ENCODE data around the gene KDM4C. TPM values are rescaled to one million over a fixed set of nuclear protein-coding genes. Genes with fewer than 3 reads are reported as not detected.

KDM4C gene
- polyA plus RNA-seq, 2 of the 4 experiments (the other 2 are of a cell fraction): 9.6 to 15.6 TPM

DNA sequence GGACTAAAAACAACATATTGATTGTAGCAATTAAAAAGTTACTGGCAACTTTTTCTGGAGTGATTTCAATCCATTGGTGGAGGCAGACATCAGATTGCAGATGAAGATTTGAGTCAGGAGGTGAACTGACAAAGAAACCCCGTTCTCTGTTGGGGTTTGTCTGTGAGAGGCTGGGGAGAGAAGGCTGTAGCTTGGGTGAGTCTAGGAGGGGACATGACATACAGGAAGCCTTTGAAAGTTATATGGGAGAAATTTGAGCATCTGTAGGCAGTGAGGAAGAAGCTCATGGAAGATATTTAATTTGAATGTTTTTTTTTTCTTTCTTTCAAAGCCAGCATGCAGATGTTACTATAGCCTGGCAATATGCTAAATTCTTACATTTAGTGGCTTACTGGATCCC lies 26.0 kb downstream of the KDM4C start:
- FAIRE-seq (no peak), ATAC-seq (no peak), DNase-seq (ENCODE audit: low read depth in 1 of 2, low spot score in 1 of 2) (no peak)
- Histone ChIP-seq H3K27ac (no peak overlapping the region), H3K4me3 (no peak overlapping the region), H3K9me3 (no peaks in the 10 kb centered on the region), H3K4me2 (no peak overlapping the region), H3K4me1 (peaks cover 45% of the 10 kb centered on the region)
- TF ChIP-seq NFE2L2 (conservative IDR thresholded peaks at IDR 0.05; ENCODE audit: low read length): no peak
- TF ChIP-seq, protein P1, sequence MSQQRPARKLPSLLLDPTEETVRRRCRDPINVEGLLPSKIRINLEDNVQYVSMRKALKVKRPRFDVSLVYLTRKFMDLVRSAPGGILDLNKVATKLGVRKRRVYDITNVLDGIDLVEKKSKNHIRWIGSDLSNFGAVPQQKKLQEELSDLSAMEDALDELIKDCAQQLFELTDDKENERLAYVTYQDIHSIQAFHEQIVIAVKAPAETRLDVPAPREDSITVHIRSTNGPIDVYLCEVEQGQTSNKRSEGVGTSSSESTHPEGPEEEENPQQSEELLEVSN (IDR thresholded peaks at IDR 0.05; ENCODE audit: borderline replicate concordance, low read depth): no peak
- WGBS (ENCODE audit: missing lambda C conversion rate): 79% methylated on average over 1 of the region's 1 CpG
- POLR2A ChIA-PET: no interaction called here
- CTCF ChIA-PET: interaction anchor here (0.6 kb wide), 1 partner anchor 13 kb away, joined by 4 read pairs; no protein-coding TSS in a partner anchor

DNA sequence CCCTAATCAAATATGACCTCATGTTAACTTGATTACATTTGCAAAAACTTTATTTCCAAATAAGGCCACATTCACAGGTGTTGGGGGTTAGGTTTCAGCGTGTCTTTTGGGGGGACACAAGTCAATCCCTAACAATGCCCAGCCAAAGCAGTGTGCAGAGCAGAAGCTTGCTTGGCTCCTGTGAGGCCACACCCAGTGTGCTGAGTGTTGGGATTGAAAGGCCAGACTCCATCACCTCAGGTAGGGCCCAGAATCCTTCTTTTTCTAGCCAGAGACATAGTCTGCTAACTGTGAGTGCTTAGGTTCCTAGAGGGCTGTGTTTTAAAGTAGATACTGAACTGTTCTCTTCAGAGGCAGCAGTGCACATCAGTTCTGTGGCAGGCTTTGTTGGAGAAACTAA lies 27.9 kb downstream of the KDM4C start:
- no peak overlapping the region for H3K4me3 ChIP-seq
- DNase-seq (ENCODE audit: low read depth in 1 of 2, low spot score in 1 of 2) (no peak), ATAC-seq (no peak), FAIRE-seq (no peak)
- H3K9me3 ChIP-seq: no peaks in the 10 kb centered on the region
- H3K4me2 ChIP-seq: 0 out of 3 replicates have a peak overlapping the region, but pooled peaks have one; percentile 14
- CTCF ChIA-PET: interaction anchor here (0.8 to 1.5 kb wide), 2 partner anchors 10 to 41 kb away, joined by 3 read pairs; no protein-coding TSS in a partner anchor
- POLR2A ChIA-PET: no interaction called here
- peaks cover 40% of the 10 kb centered on the region for H3K4me1 ChIP-seq
- 64% methylated on average over 1 of the region's 1 CpG for whole genome bisulfite sequencing (ENCODE audit: missing lambda C conversion rate)
- H3K27ac ChIP-seq: peak overlapping the region in 1 of 2 experiments; percentile 5; a peak in 1 of 6 replicates
- no peak for TF ChIP-seq RAD21 (conservative IDR thresholded peaks at IDR 0.05 in 1 of 2, IDR thresholded peaks at IDR 0.05 in 1 of 2)
- no peak for TF ChIP-seq CHD4 (IDR thresholded peaks at IDR 0.05; ENCODE audit: borderline replicate concordance)
- no peak for TF ChIP-seq TFCP2L1 (CRISPR knock-in tag; IDR thresholded peaks at IDR 0.05)
- TF ChIP-seq, protein P2, sequence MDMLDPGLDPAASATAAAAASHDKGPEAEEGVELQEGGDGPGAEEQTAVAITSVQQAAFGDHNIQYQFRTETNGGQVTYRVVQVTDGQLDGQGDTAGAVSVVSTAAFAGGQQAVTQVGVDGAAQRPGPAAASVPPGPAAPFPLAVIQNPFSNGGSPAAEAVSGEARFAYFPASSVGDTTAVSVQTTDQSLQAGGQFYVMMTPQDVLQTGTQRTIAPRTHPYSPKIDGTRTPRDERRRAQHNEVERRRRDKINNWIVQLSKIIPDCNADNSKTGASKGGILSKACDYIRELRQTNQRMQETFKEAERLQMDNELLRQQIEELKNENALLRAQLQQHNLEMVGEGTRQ (IDR thresholded peaks at IDR 0.05): no peak
- TF ChIP-seq, protein P1 (IDR thresholded peaks at IDR 0.05; ENCODE audit: borderline replicate concordance, low read depth): no peak
- TF ChIP-seq RNF2 (IDR thresholded peaks at IDR 0.05; ENCODE audit: borderline replicate concordance, low read depth): no peak
- TF ChIP-seq JUNB (IDR thresholded peaks at IDR 0.05): no peak
- TF ChIP-seq BHLHE40 (IDR thresholded peaks at IDR 0.05; ENCODE audit: low read depth, low read length): no peak
- TF ChIP-seq CEBPB (IDR thresholded peaks at IDR 0.05): no peak
- TF ChIP-seq, protein P3, sequence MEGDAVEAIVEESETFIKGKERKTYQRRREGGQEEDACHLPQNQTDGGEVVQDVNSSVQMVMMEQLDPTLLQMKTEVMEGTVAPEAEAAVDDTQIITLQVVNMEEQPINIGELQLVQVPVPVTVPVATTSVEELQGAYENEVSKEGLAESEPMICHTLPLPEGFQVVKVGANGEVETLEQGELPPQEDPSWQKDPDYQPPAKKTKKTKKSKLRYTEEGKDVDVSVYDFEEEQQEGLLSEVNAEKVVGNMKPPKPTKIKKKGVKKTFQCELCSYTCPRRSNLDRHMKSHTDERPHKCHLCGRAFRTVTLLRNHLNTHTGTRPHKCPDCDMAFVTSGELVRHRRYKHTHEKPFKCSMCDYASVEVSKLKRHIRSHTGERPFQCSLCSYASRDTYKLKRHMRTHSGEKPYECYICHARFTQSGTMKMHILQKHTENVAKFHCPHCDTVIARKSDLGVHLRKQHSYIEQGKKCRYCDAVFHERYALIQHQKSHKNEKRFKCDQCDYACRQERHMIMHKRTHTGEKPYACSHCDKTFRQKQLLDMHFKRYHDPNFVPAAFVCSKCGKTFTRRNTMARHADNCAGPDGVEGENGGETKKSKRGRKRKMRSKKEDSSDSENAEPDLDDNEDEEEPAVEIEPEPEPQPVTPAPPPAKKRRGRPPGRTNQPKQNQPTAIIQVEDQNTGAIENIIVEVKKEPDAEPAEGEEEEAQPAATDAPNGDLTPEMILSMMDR (IDR thresholded peaks at IDR 0.05): no peak
- TF ChIP-seq, protein P4, sequence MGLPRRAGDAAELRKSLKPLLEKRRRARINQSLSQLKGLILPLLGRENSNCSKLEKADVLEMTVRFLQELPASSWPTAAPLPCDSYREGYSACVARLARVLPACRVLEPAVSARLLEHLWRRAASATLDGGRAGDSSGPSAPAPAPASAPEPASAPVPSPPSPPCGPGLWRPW (IDR thresholded peaks at IDR 0.05): no peak
- TF ChIP-seq, protein P5, sequence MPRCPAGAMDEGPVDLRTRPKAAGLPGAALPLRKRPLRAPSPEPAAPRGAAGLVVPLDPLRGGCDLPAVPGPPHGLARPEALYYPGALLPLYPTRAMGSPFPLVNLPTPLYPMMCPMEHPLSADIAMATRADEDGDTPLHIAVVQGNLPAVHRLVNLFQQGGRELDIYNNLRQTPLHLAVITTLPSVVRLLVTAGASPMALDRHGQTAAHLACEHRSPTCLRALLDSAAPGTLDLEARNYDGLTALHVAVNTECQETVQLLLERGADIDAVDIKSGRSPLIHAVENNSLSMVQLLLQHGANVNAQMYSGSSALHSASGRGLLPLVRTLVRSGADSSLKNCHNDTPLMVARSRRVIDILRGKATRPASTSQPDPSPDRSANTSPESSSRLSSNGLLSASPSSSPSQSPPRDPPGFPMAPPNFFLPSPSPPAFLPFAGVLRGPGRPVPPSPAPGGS (IDR thresholded peaks at IDR 0.05): no peak
- no peak for TF ChIP-seq HOXB5 (CRISPR knock-in tag; IDR thresholded peaks at IDR 0.05)
- TF ChIP-seq POLR2AphosphoS2 (conservative IDR thresholded peaks at IDR 0.05; ENCODE audit: low read length): no peak
- TF ChIP-seq KDM5A (IDR thresholded peaks at IDR 0.05): no peak

DNA sequence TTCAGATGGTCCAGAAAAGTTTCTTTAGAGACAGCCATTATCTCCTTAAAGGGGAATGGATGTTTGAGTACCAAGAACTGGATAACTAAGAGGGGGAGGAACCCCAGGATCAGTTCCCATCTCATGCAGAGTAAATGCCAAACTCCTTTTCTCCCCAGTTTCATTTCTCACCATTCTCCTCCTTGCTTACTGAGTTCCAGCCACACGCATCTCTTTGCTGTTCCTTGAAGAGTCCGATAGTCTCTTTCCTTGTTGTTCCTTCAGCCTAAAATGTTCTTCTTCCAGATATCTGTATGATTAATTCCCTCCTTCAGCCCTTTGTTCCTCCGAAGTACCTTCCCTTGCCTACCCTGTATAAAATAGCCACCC lies 30.0 kb downstream of the KDM4C start:
- FAIRE-seq (no peak), DNase-seq (ENCODE audit: low read depth in 1 of 2, low spot score in 1 of 2) (peak in 1 of 2 experiments; percentile 35), ATAC-seq (peak; percentile 40 to 60)
- Histone ChIP-seq H3K27ac (peak overlapping the region; percentile 78 to 86), H3K9me3 (no peaks in the 10 kb centered on the region), H3K4me2 (peak overlapping the region; percentile 92), H3K4me1 (peaks cover 42% of the 10 kb centered on the region), H3K4me3 (peak overlapping the region; percentile 33)
- ChIA-PET CTCF (no interaction called here), POLR2A (interaction anchor here (1.1 kb wide), 1 partner anchor 30 kb away, joined by 7 read pairs; the partner anchor contains the start of gene KDM4C)
- WGBS (ENCODE audit: missing lambda C conversion rate): 3% methylated on average over 3 of the region's 3 CpGs
- TF ChIP-seq KDM5A (IDR thresholded peaks at IDR 0.05) (no peak), RFX5 (IDR thresholded peaks at IDR 0.05) (no peak), CBX8 (IDR thresholded peaks at IDR 0.05) (no peak), EHF (CRISPR knock-in tag; IDR thresholded peaks at IDR 0.05) (no peak), NR3C1 (IDR thresholded peaks at IDR 0.05) (no peak), NPAS2 (CRISPR knock-in tag; IDR thresholded peaks at IDR 0.05; ENCODE audit: borderline replicate concordance) (no peak), HDAC2 (IDR thresholded peaks at IDR 0.05) (no peak), GATA3 (IDR thresholded peaks at IDR 0.05; ENCODE audit: borderline replicate concordance) (no peak), MAZ (IDR thresholded peaks at IDR 0.05; ENCODE audit: borderline replicate concordance, low read depth, low read length) (no peak), NFE2L2 (conservative IDR thresholded peaks at IDR 0.05; ENCODE audit: low read length) (no peak), CEBPB (IDR thresholded peaks at IDR 0.05) (no peak), TFCP2L1 (CRISPR knock-in tag; IDR thresholded peaks at IDR 0.05) (no peak)
- TF ChIP-seq, protein P6, sequence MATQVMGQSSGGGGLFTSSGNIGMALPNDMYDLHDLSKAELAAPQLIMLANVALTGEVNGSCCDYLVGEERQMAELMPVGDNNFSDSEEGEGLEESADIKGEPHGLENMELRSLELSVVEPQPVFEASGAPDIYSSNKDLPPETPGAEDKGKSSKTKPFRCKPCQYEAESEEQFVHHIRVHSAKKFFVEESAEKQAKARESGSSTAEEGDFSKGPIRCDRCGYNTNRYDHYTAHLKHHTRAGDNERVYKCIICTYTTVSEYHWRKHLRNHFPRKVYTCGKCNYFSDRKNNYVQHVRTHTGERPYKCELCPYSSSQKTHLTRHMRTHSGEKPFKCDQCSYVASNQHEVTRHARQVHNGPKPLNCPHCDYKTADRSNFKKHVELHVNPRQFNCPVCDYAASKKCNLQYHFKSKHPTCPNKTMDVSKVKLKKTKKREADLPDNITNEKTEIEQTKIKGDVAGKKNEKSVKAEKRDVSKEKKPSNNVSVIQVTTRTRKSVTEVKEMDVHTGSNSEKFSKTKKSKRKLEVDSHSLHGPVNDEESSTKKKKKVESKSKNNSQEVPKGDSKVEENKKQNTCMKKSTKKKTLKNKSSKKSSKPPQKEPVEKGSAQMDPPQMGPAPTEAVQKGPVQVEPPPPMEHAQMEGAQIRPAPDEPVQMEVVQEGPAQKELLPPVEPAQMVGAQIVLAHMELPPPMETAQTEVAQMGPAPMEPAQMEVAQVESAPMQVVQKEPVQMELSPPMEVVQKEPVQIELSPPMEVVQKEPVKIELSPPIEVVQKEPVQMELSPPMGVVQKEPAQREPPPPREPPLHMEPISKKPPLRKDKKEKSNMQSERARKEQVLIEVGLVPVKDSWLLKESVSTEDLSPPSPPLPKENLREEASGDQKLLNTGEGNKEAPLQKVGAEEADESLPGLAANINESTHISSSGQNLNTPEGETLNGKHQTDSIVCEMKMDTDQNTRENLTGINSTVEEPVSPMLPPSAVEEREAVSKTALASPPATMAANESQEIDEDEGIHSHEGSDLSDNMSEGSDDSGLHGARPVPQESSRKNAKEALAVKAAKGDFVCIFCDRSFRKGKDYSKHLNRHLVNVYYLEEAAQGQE (IDR thresholded peaks at IDR 0.05): no peak

Measured in A549 (cell line).